ENCODE measurements around the gene HRH3. TPM values are rescaled to one million over a fixed set of nuclear protein-coding genes. Genes with fewer than 3 reads are reported as not detected.

Gene HRH3
- total RNA-seq, 4 donors from 2014 or later = not detected

- WGBS = 86% methylated on average over 22 of the region's 22 CpGs
- Histone ChIP-seq H3K27ac (replicated peaks in 1 of 4) (no peak overlapping the region), H3K27me3 (peaks cover 0 to 2% (median 0%) of the 10 kb centered on the region in 4 donors), H3K36me3 (peaks cover 43 to 54% (median 50%) of the 10 kb centered on the region in 4 donors), H3K4me1 (no peaks in the 10 kb centered on the region), H3K9me3 (no peaks in the 10 kb centered on the region), H3K4me3 (no peak overlapping the region)
- TF ChIP-seq CTCF (IDR thresholded peaks at IDR 0.05) = no peak
- TF ChIP-seq POLR2AphosphoS5 (IDR thresholded peaks at IDR 0.05) = no peak
- no peak for TF ChIP-seq EP300 (IDR thresholded peaks at IDR 0.05)
- TF ChIP-seq POLR2A (IDR thresholded peaks at IDR 0.05; ENCODE audit: low read depth) = no peak
- DNase-seq (ENCODE audit: extremely low spot score) = no peak
- intact Hi-C loops (cut with DNase I) = no loop called here
These were observed 16.6 kb downstream of the HRH3 start for GRCh38 chr20:62203378-62204030.

- TF ChIP-seq POLR2A (IDR thresholded peaks at IDR 0.05; ENCODE audit: low read depth) (no peak), CTCF (IDR thresholded peaks at IDR 0.05) (no peak), POLR2AphosphoS5 (IDR thresholded peaks at IDR 0.05) (no peak), EP300 (IDR thresholded peaks at IDR 0.05) (no peak)
- 93% methylated on average over 23 of the region's 23 CpGs for WGBS
- H3K36me3 ChIP-seq = peaks cover 50 to 61% (median 57%) of the 10 kb centered on the region in 4 donors
- no peaks in the 10 kb centered on the region for H3K27me3 ChIP-seq
- DNase-seq (ENCODE audit: extremely low spot score) = no peak
- intact Hi-C loops (cut with DNase I) = no loop called here
- H3K27ac ChIP-seq (replicated peaks in 1 of 4) = no peak overlapping the region
- H3K4me3 ChIP-seq = no peak overlapping the region
- no peaks in the 10 kb centered on the region for H3K4me1 ChIP-seq
- no peaks in the 10 kb centered on the region for H3K9me3 ChIP-seq
These were observed 17.3 kb downstream of the HRH3 start for GRCh38 chr20:62202676-62203377.

- WGBS = 82% methylated on average over 3 of the region's 5 CpGs
- Histone ChIP-seq H3K36me3 (peaks cover 52 to 68% (median 65%) of the 10 kb centered on the region in 4 donors), H3K27ac (replicated peaks in 1 of 4) (no peak overlapping the region), H3K9me3 (no peaks in the 10 kb centered on the region), H3K27me3 (no peaks in the 10 kb centered on the region), H3K4me1 (no peaks in the 10 kb centered on the region), H3K4me3 (no peak overlapping the region)
- DNase-seq (ENCODE audit: extremely low spot score) = no peak
- TF ChIP-seq EP300 (IDR thresholded peaks at IDR 0.05) = no peak
- no peak for TF ChIP-seq CTCF (IDR thresholded peaks at IDR 0.05)
- TF ChIP-seq POLR2A (IDR thresholded peaks at IDR 0.05; ENCODE audit: low read depth) = no peak
- no peak for TF ChIP-seq POLR2AphosphoS5 (IDR thresholded peaks at IDR 0.05)
- intact Hi-C loops (cut with DNase I) = no loop called here
These were observed 18.0 kb downstream of the HRH3 start for GRCh38 chr20:62202083-62202395.

- DNase-seq (ENCODE audit: extremely low spot score) = no peak
- Histone ChIP-seq H3K4me3 (no peak overlapping the region), H3K27me3 (no peaks in the 10 kb centered on the region), H3K27ac (replicated peaks in 1 of 4) (no peak overlapping the region), H3K36me3 (peaks cover 52 to 75% (median 71%) of the 10 kb centered on the region in 4 donors), H3K9me3 (no peaks in the 10 kb centered on the region), H3K4me1 (no peaks in the 10 kb centered on the region)
- TF ChIP-seq POLR2AphosphoS5 (IDR thresholded peaks at IDR 0.05) (no peak), CTCF (IDR thresholded peaks at IDR 0.05) (no peak), POLR2A (IDR thresholded peaks at IDR 0.05; ENCODE audit: low read depth) (no peak), EP300 (IDR thresholded peaks at IDR 0.05) (no peak)
- intact Hi-C loops (cut with DNase I) = no loop called here
- 88% methylated on average over 32 of the region's 38 CpGs for WGBS
These were observed 18.6 kb downstream of the HRH3 start for GRCh38 chr20:62201173-62202082.
